GM10248 (cell line): ENCODE results near the gene SYNE1.
"Not testable (repeated sequence)": the region's sequence is repeated elsewhere in the genome, so short reads cannot be mapped to it uniquely, and the experiment has no call there.

ENCODE experiments used
- CTCF ChIA-PET: fragments of 300-600 bp; sonication (Branson Sonifier 250); formaldehyde crosslinking; extraction: SDS; loops from one replicate; lab custom pipeline; 2021; ENCODE audit warnings: antibody characterized with exemption; lab: Yijun Ruan, JAX
- POLR2A ChIA-PET: fragments of 350-650 bp; sonication (Branson Sonifier 250); formaldehyde crosslinking; extraction: SDS; loops from one replicate; lab custom pipeline; 2020; ENCODE audit warnings: antibody characterized with exemption; lab: Yijun Ruan, JAX
- DNase-seq: peaks from one replicate; pipeline ENCODE4 v3.0.0; 2012; ENCODE audit errors: extremely low spot score
- TF ChIP-seq, protein P1 (sequence below): IDR thresholded peaks from 2 replicates; pipeline ENCODE4 v1.5.1; 2012; ENCODE audit warnings: mild to moderate bottlenecking, low read depth; ENCODE audit errors: extremely low read depth, missing control alignments, control extremely low read depth

Gene SYNE1

DNA sequence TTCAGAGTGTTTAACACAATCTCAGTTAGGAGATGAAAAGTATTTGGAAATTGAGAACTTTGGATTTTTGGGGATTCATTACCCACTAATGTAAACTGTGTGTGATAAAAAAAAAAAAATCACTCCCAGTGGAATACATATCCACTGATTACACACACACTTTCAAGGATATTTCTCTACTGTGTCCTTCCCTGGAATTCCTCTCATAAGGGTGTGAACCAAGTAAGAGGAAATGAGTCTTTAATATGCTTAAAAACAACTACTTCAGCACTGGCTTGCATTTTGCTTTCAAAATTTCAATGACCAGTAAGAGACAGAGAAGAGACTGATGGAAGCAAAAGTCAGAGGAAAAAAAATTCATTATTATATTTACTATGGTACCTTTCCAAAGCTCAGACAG, 36.1 kb upstream of the SYNE1 start:
- ChIA-PET CTCF (interaction anchor here (1.6 kb wide), 1 partner anchor 13 kb away, joined by 3 read pairs; no protein-coding TSS in a partner anchor), POLR2A (no interaction called here)
- no peak for DNase-seq
- TF ChIP-seq, protein P1, sequence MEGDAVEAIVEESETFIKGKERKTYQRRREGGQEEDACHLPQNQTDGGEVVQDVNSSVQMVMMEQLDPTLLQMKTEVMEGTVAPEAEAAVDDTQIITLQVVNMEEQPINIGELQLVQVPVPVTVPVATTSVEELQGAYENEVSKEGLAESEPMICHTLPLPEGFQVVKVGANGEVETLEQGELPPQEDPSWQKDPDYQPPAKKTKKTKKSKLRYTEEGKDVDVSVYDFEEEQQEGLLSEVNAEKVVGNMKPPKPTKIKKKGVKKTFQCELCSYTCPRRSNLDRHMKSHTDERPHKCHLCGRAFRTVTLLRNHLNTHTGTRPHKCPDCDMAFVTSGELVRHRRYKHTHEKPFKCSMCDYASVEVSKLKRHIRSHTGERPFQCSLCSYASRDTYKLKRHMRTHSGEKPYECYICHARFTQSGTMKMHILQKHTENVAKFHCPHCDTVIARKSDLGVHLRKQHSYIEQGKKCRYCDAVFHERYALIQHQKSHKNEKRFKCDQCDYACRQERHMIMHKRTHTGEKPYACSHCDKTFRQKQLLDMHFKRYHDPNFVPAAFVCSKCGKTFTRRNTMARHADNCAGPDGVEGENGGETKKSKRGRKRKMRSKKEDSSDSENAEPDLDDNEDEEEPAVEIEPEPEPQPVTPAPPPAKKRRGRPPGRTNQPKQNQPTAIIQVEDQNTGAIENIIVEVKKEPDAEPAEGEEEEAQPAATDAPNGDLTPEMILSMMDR = no peak

DNA sequence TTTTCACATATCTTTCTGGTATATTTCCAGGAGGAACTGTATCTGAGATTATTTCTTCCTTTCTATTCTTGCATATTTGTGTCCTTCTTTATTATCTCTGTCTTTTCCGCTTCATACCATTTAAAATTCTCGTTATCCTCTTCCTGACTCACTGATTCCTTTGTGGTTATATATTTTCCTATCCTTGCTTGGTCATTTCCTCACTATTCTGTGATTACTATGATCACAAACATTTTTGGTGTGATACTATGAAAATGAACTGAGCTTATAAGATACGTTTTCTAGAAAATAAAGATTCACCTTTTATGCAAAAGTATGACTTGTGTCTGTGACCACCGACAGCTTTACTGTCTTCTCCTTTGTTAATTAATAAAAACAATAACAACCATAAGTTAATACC, 34.0 kb upstream of the SYNE1 start:
- DNase-seq = no peak

DNA sequence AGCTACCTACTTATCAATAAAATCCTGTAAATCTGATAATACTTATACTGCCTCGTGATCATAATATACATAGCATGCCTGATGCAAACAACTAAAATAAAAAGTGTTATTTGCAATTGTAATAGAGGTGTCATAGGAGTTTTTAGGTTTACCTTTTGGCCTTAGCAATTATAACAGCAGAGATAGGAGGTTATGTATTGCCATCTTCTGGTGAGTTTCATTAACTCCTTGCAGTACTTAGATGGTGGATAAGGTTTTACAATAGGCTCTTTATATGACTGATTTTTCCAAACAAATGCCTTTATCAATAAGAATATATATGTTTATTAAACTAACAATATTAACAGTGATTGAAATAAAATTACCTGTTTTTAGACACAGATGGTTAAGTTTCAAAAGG, 32.7 kb upstream of the SYNE1 start:
- TF ChIP-seq, protein P1 = peak; percentile 43
- ChIA-PET CTCF (interaction anchor here (0.9 to 1.7 kb wide), 4 partner anchors 16 to 1045 kb away, joined by 3 to 5 read pairs (median 4); no protein-coding TSS in a partner anchor), POLR2A (no interaction called here)
- DNase-seq = no peak

More for the DNA sequence above, 34.0 kb upstream of the SYNE1 start:
- TF ChIP-seq, protein P1 = no peak
- CTCF ChIA-PET = interaction anchor here (0.9 to 1.7 kb wide), 4 partner anchors 11 to 187 kb away, joined by 3 to 5 read pairs (median 4); no protein-coding TSS in a partner anchor
- POLR2A ChIA-PET = no interaction called here

DNA sequence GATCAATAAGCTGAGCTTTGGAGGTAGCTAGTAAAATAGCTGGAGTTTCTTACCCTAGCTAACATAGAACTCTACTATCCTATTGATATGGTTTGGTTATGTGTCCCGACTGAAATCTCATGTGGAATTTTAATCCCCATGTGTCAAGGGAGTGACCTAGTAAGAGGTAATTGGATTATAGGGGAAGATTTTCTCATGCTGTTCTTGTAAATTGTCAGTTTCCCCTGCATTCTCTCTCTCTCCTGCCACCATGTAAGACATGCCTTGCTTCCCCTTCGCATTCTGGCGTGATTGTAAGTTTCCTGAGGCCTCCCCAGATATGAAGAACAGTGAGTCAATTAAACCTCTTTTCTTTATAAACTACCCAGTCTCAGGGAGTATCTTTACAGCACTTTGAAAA, 24.6 kb upstream of the SYNE1 start:
- ChIA-PET CTCF (no interaction called here), POLR2A (no interaction called here)
- DNase-seq = no peak
- TF ChIP-seq, protein P1 = no peak

DNA sequence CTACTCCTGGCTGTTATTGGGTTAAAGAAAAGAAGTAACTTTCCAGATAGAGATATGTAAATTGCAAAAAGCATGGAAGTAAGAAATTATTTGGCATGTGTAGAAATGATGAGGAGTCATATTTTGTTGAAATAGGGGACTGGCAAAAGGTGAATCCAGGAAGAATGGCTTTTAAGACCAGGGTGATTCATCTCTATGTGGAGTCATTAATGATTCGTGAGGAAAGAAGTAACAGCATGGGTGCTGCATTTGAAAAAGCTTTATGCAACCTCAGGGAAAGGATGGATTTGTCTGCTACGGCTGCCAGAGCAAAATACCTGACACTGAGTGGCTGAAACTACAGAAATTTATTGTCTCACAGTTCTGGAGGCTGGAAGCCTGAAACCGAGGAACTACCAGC, 14.8 kb upstream of the SYNE1 start:
- no peak for DNase-seq
- ChIA-PET CTCF (interaction anchor here (0.9 kb wide), 1 partner anchor 9 kb away, joined by 3 read pairs; no protein-coding TSS in a partner anchor), POLR2A (no interaction called here)
- TF ChIP-seq, protein P1 = no peak

DNA sequence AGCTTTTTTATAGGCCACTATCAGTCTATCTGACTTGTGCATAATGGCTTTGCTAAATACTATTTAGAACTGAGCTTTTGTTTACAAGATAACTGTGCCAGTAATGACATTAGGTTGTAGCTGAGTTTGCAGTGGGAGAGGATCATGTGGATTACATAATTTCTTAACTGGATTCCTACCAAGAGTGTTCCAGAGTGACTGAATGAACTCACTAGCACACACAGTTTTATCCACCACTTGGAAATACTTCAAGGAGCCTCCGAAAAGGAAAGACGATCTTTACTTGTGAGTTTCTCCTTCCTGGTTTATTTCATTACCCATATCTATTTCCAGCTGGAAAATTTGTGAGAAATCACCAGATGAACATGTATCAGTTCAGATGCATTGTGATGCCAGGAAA, 10.9 kb upstream of the SYNE1 start:
- no peak for DNase-seq
- TF ChIP-seq, protein P1 = no peak
- ChIA-PET POLR2A (no interaction called here), CTCF (interaction anchor here (1.1 to 2.5 kb wide), 4 partner anchors 9 to 346 kb away, joined by 3 to 8 read pairs (median 4); no protein-coding TSS in a partner anchor)

DNA sequence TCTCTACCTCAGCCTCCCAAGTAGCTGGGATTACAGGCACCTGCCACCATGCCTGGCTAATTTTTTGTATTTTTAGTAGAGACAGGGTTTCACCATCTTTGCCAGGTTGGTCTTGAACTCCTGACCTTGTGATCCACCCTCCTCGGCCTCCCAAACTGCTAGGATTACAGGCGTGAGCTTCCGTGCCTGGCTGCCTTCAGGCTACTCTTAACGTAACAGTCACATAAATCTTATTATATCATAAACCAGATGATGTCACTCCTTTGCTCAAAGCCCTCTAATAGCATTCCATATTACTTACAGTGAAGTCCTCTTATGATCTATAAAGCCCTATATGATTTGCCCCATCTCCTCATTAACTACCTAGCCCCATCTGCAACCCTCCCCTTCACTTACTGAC, 9.6 kb upstream of the SYNE1 start:
- POLR2A ChIA-PET, DNase-seq: not testable (repeated sequence)
- CTCF ChIA-PET = interaction anchor here (1.6 to 2.5 kb wide), 2 partner anchors 10 to 15 kb away, joined by 6 to 8 read pairs; no protein-coding TSS in a partner anchor
